Islet of Langerhans (tissue), 1 donor: Measurements from ENCODE around the gene NDUFS6.

Experiments used
- FAIRE-seq: peaks from one replicate; lab custom pipeline; 2011; peaks lifted over from hg19 to GRCh38; lab: Jason Lieb, UNC

Gene NDUFS6

GRCh38 chr5:1765880-1766235 lies 35.3 kb upstream of the NDUFS6 start:
- no peak for FAIRE-seq

- FAIRE-seq = no peak
Measured at GRCh38 chr5:1767524-1768282, 33.5 kb upstream of the NDUFS6 start.

GRCh38 chr5:1768283-1769000 lies 32.8 kb upstream of the NDUFS6 start:
- no peak for FAIRE-seq

- FAIRE-seq = no peak
Measured at GRCh38 chr5:1769017-1769640, 32.1 kb upstream of the NDUFS6 start.

- FAIRE-seq = no peak
Measured at GRCh38 chr5:1769752-1770442, 31.3 kb upstream of the NDUFS6 start.

GRCh38 chr5:1770443-1770802 lies 30.8 kb upstream of the NDUFS6 start:
- no peak for FAIRE-seq

- no peak for FAIRE-seq
Measured at GRCh38 chr5:1771149-1772065, 29.8 kb upstream of the NDUFS6 start.

GRCh38 chr5:1772634-1773033 lies 28.6 kb upstream of the NDUFS6 start:
- no peak for FAIRE-seq

GRCh38 chr5:1776831-1777230 lies 24.4 kb upstream of the NDUFS6 start:
- no peak for FAIRE-seq

- no peak for FAIRE-seq
Measured at GRCh38 chr5:1777281-1778137, 23.7 kb upstream of the NDUFS6 start.

- no peak for FAIRE-seq
Measured at GRCh38 chr5:1778138-1779020, 22.8 kb upstream of the NDUFS6 start.

GRCh38 chr5:1779021-1779680 lies 22.1 kb upstream of the NDUFS6 start:
- FAIRE-seq = no peak

GRCh38 chr5:1779782-1780613 lies 21.2 kb upstream of the NDUFS6 start:
- FAIRE-seq = no peak

- no peak for FAIRE-seq
Measured at GRCh38 chr5:1780614-1780930, 20.6 kb upstream of the NDUFS6 start.

- FAIRE-seq = no peak
Measured at GRCh38 chr5:1781107-1781506, 20.1 kb upstream of the NDUFS6 start.

- FAIRE-seq = no peak
Measured at GRCh38 chr5:1781726-1782384, 19.4 kb upstream of the NDUFS6 start.

- no peak for FAIRE-seq
Measured at GRCh38 chr5:1782385-1783215, 18.6 kb upstream of the NDUFS6 start.
